IMR-90 (cell line): ENCODE measurements around the gene ITPR2.

ENCODE experiments used
- ELK1 ChIP-seq: fragments of 150-350 bp; IDR thresholded peaks from 2 replicates; pipeline ENCODE4 v1.6.1; 2016; ENCODE audit warnings: low read depth, mild to moderate bottlenecking, low read length, moderate library complexity, borderline replicate concordance
- USF2 ChIP-seq: fragments of 150-350 bp; IDR thresholded peaks from 2 replicates; pipeline ENCODE4 v1.6.1; 2017; ENCODE audit warnings: mild to moderate bottlenecking, antibody characterized with exemption, low read length, low read depth

GRCh38 chr12:26416550-26416949, 416.4 kb downstream of the ITPR2 start:
- TF ChIP-seq USF2: no peak
- TF ChIP-seq ELK1: no peak
